ENCODE results near the gene CCNH. TPM values are rescaled to one million over a fixed set of nuclear protein-coding genes. Genes with fewer than 3 reads are reported as not detected.

CCNH gene
- total and polyA plus RNA-seq, 9 of the 15 experiments (the other 6 are each of a cell fraction or from before 2014, with no cell fraction given), result 100 to 213 (median 150) TPM

GRCh38 chr5:87368601-87369000 lies 44.1 kb downstream of the CCNH start:
- TF ChIP-seq ZNF644 (tag; IDR thresholded peaks at IDR 0.05; ENCODE audit: low read depth) (no peak), CC2D1A (IDR thresholded peaks at IDR 0.05) (no peak), SP1 (CRISPR knock-in tag; IDR thresholded peaks at IDR 0.05) (no peak), XRCC5 (IDR thresholded peaks at IDR 0.05; ENCODE audit: low read depth, low read length) (no peak), ZNF263 (CRISPR knock-in tag; IDR thresholded peaks at IDR 0.05; ENCODE audit: borderline replicate concordance) (no peak), NCOA2 (IDR thresholded peaks at IDR 0.05; ENCODE audit: partially characterized antibody in 2 of 2) (no peak), CCAR2 (IDR thresholded peaks at IDR 0.05; ENCODE audit: low read depth, low read length) (no peak), ZNF583 (CRISPR knock-in tag; IDR thresholded peaks at IDR 0.05) (no peak)
- no peak overlapping the region for H3K4me3 ChIP-seq
- no peaks in the 10 kb centered on the region for H3K9me1 ChIP-seq (ENCODE audit: control insufficient read depth, insufficient read depth, low read length)
- ATAC-seq (no peak), FAIRE-seq (no peak), DNase-seq (ENCODE audit: extremely low read depth in 1 of 4, low spot score in 3 of 4) (no peak)
- H3K9me3 ChIP-seq (replicated peaks; ENCODE audit: control insufficient read depth, insufficient read depth, low read depth, low read length), result no peaks in the 10 kb centered on the region
- no peaks in the 10 kb centered on the region for H4K20me1 ChIP-seq (replicated peaks; ENCODE audit: control insufficient read depth, insufficient read depth, low read length)
- no peaks in the 10 kb centered on the region for H3K79me2 ChIP-seq (ENCODE audit: control insufficient read depth, insufficient read depth, low read length)
- peaks cover 91% of the 10 kb centered on the region for H3K36me3 ChIP-seq (ENCODE audit: control insufficient read depth, insufficient read depth, low read length)
- no peak overlapping the region; the same call in 2 of the 3 replicates for H3K27ac ChIP-seq (ENCODE audit: extremely low read depth, low read depth, low read length)
- no peak overlapping the region for H2AFZ ChIP-seq (ENCODE audit: low read depth, low read length)
- CTCF ChIA-PET (ENCODE audit: low intra/inter-chr PET ratio), result no interaction called here
- POLR2A ChIA-PET, result no interaction called here
- BruUV-seq (replicated peaks), result no TSS peak
- 97% methylated on average over 3 of the region's 3 CpGs for WGBS (ENCODE audit: insufficient coverage, low coverage, missing lambda C conversion rate)
- H3K27me3 ChIP-seq (ENCODE audit: control insufficient read depth in 2 of 2, insufficient read depth in 2 of 2, low read length in 2 of 2), result no peaks in the 10 kb centered on the region
- no peak overlapping the region for H3K9ac ChIP-seq (ENCODE audit: insufficient read depth in 1 of 2, low read depth in 2 of 2, low read length in 2 of 2)
- no peaks in the 10 kb centered on the region for H3K4me1 ChIP-seq (replicated peaks in 1 of 2; ENCODE audit: control insufficient read depth in 2 of 2, insufficient read depth in 2 of 2, low read length in 2 of 2)
- H3K4me2 ChIP-seq (ENCODE audit: insufficient read depth, low read length), result no peak overlapping the region
- in situ Hi-C loops (cut with MboI), result no loop called here
- intact Hi-C loops (cut with micrococcal nuclease), result no loop called here

GRCh38 chr5:87367243-87367642 lies 45.5 kb downstream of the CCNH start:
- Histone ChIP-seq H3K4me3 (no peak overlapping the region), H3K4me1 (replicated peaks in 1 of 2; ENCODE audit: control insufficient read depth in 2 of 2, insufficient read depth in 2 of 2, low read length in 2 of 2) (no peaks in the 10 kb centered on the region), H4K20me1 (replicated peaks; ENCODE audit: control insufficient read depth, insufficient read depth, low read length) (no peaks in the 10 kb centered on the region), H3K79me2 (ENCODE audit: control insufficient read depth, insufficient read depth, low read length) (no peaks in the 10 kb centered on the region), H3K27me3 (ENCODE audit: control insufficient read depth in 2 of 2, insufficient read depth in 2 of 2, low read length in 2 of 2) (no peaks in the 10 kb centered on the region), H3K9me3 (replicated peaks; ENCODE audit: control insufficient read depth, insufficient read depth, low read depth, low read length) (no peaks in the 10 kb centered on the region), H3K9ac (ENCODE audit: insufficient read depth in 1 of 2, low read depth in 2 of 2, low read length in 2 of 2) (no peak overlapping the region), H3K4me2 (ENCODE audit: insufficient read depth, low read length) (no peak overlapping the region), H3K36me3 (ENCODE audit: control insufficient read depth, insufficient read depth, low read length) (peaks cover 89% of the 10 kb centered on the region), H3K9me1 (ENCODE audit: control insufficient read depth, insufficient read depth, low read length) (no peaks in the 10 kb centered on the region), H2AFZ (ENCODE audit: low read depth, low read length) (no peak overlapping the region), H3K27ac (ENCODE audit: extremely low read depth, low read depth, low read length) (no peak overlapping the region)
- 90% methylated on average over 2 of the region's 2 CpGs for WGBS (ENCODE audit: insufficient coverage, low coverage, missing lambda C conversion rate)
- BruUV-seq (replicated peaks), result no TSS peak
- no peak for ATAC-seq
- no peak for FAIRE-seq
- intact Hi-C loops (cut with micrococcal nuclease) (no loop called here), in situ Hi-C loops (cut with MboI) (no loop called here)
- ChIA-PET CTCF (ENCODE audit: low intra/inter-chr PET ratio) (no interaction called here), POLR2A (no interaction called here)
- no peak for DNase-seq (ENCODE audit: extremely low read depth in 1 of 4, low spot score in 3 of 4)
- no peak for TF ChIP-seq ZHX1 (conservative IDR thresholded peaks at IDR 0.05; ENCODE audit: low read length)
- no peak for TF ChIP-seq ZBTB12 (CRISPR knock-in tag; IDR thresholded peaks at IDR 0.05)
- no peak for TF ChIP-seq ZBTB49 (CRISPR knock-in tag; IDR thresholded peaks at IDR 0.05; ENCODE audit: borderline replicate concordance)

All from K562 (cell line).